ENCODE results near the gene EYA2. TPM values are rescaled to one million over a fixed set of nuclear protein-coding genes. Genes with fewer than 3 reads are reported as not detected.
"Not testable (repeated sequence)": the region's sequence is repeated elsewhere in the genome, so short reads cannot be mapped to it uniquely, and the experiment has no call there.

The EYA2 gene
- total RNA-seq, 3 donors from 2014 or later (not counting 1 experiment from before 2014, with no cell fraction given), result 0.30 TPM; not detected in 2

DNA sequence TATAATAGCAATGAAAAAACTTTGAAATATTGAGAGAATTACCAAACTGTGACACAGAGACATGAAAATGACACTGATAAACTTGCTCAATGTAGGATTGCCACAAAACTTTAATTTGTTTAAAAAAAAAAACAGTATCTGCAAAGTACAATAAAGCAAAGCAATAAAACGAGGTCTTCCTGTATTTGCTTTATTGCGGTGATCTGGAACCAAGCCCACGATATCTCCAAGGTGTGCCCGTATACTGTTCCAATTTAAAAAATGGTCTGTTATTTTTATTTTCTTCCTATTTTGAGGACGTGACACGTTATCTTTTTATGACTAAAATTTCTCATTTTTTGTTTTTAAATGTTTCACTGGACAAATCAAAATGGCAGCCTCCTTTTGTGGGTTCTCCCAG is 25.5 kb downstream of the EYA2 start:
- H3K36me3 ChIP-seq (ENCODE audit: control insufficient read depth, insufficient read depth, low read length), result no peaks in the 10 kb centered on the region
- intact Hi-C loops (cut with micrococcal nuclease), result no loop called here
- TF ChIP-seq, protein P1, sequence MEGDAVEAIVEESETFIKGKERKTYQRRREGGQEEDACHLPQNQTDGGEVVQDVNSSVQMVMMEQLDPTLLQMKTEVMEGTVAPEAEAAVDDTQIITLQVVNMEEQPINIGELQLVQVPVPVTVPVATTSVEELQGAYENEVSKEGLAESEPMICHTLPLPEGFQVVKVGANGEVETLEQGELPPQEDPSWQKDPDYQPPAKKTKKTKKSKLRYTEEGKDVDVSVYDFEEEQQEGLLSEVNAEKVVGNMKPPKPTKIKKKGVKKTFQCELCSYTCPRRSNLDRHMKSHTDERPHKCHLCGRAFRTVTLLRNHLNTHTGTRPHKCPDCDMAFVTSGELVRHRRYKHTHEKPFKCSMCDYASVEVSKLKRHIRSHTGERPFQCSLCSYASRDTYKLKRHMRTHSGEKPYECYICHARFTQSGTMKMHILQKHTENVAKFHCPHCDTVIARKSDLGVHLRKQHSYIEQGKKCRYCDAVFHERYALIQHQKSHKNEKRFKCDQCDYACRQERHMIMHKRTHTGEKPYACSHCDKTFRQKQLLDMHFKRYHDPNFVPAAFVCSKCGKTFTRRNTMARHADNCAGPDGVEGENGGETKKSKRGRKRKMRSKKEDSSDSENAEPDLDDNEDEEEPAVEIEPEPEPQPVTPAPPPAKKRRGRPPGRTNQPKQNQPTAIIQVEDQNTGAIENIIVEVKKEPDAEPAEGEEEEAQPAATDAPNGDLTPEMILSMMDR (IDR thresholded peaks at IDR 0.05), result no peak
- H3K4me1 ChIP-seq (ENCODE audit: control insufficient read depth, insufficient read depth, low read length), result no peaks in the 10 kb centered on the region
- Mint-ChIP-seq H3K27ac (no peak overlapping the region), H3K9me3 (no peaks in the 10 kb centered on the region), H3K27me3 (ENCODE audit: low read depth in 2 of 2) (peaks cover 8 to 22% of the 10 kb centered on the region in 2 donors), H3K4me3 (no peak overlapping the region), H3K36me3 (no peaks in the 10 kb centered on the region), H3K4me1 (no peaks in the 10 kb centered on the region)
- no peaks in the 10 kb centered on the region for H3K9me3 ChIP-seq (ENCODE audit: control insufficient read depth, insufficient read depth, low read length)
- H3K27me3 ChIP-seq (ENCODE audit: control insufficient read depth, insufficient read depth, low read length), result no peaks in the 10 kb centered on the region
- WGBS (ENCODE audit: insufficient coverage), result 87% methylated on average over 6 of the region's 6 CpGs
- ATAC-seq (no peak), DNase-seq (no peak)
- H3K4me3 ChIP-seq (ENCODE audit: low read length), result no peak overlapping the region
- H3K27ac ChIP-seq (ENCODE audit: low read length), result no peak overlapping the region

- H3K4me1 ChIP-seq (ENCODE audit: control insufficient read depth, insufficient read depth, low read length); H3K27me3 ChIP-seq (ENCODE audit: control insufficient read depth, insufficient read depth, low read length); H3K9me3 Mint-ChIP-seq; H3K36me3 Mint-ChIP-seq; ATAC-seq; H3K36me3 ChIP-seq (ENCODE audit: control insufficient read depth, insufficient read depth, low read length); H3K4me3 ChIP-seq (ENCODE audit: low read length); H3K4me1 Mint-ChIP-seq; H3K4me3 Mint-ChIP-seq; H3K27ac ChIP-seq (ENCODE audit: low read length); intact Hi-C loops (cut with micrococcal nuclease); H3K9me3 ChIP-seq (ENCODE audit: control insufficient read depth, insufficient read depth, low read length); H3K27ac Mint-ChIP-seq; DNase-seq: not testable (repeated sequence)
- 91% methylated on average over 9 of the region's 9 CpGs for WGBS (ENCODE audit: insufficient coverage)
- peaks cover 4 to 30% of the 10 kb centered on the region in 2 donors for H3K27me3 Mint-ChIP-seq (ENCODE audit: low read depth in 2 of 2)
These were observed 28.2 kb downstream of the EYA2 start for GRCh38 chr20:46922841-46923240.

DNA sequence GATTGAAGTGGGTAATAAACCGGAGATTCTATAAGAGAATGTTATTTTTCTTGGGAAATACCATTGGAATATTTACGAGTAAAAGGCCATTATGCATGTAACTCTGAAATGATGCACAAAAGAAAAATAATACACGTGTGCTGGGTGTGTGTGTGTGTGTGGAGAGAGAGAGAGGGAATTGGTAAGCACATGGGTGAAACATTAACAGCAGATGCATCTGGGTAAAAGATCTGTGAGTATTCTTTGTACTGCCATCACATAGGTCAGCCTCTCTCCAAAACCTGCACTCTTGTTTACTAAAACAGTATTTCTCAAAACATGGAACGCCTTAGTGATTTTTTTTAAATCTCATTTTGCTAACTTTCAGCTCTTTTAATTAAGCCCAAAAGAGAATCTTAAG is 28.9 kb downstream of the EYA2 start:
- no peak overlapping the region for H3K4me3 Mint-ChIP-seq
- ATAC-seq (no peak), DNase-seq (no peak)
- Histone ChIP-seq H3K36me3 (ENCODE audit: control insufficient read depth, insufficient read depth, low read length) (no peaks in the 10 kb centered on the region), H3K4me3 (ENCODE audit: low read length) (no peak overlapping the region), H3K9me3 (ENCODE audit: control insufficient read depth, insufficient read depth, low read length) (no peaks in the 10 kb centered on the region), H3K27ac (ENCODE audit: low read length) (no peak overlapping the region), H3K4me1 (ENCODE audit: control insufficient read depth, insufficient read depth, low read length) (no peaks in the 10 kb centered on the region), H3K27me3 (ENCODE audit: control insufficient read depth, insufficient read depth, low read length) (no peaks in the 10 kb centered on the region)
- H3K27me3 Mint-ChIP-seq (ENCODE audit: low read depth in 2 of 2), result peaks cover 7 to 37% of the 10 kb centered on the region in 2 donors
- intact Hi-C loops (cut with micrococcal nuclease), result no loop called here
- H3K4me1 Mint-ChIP-seq, result no peaks in the 10 kb centered on the region
- 78% methylated on average over 3 of the region's 4 CpGs for WGBS (ENCODE audit: insufficient coverage)
- no peak overlapping the region for H3K27ac Mint-ChIP-seq
- TF ChIP-seq, protein P1 (IDR thresholded peaks at IDR 0.05), result no peak
- H3K9me3 Mint-ChIP-seq, result no peaks in the 10 kb centered on the region
- H3K36me3 Mint-ChIP-seq, result no peaks in the 10 kb centered on the region

- H3K9me3 Mint-ChIP-seq, result no peaks in the 10 kb centered on the region
- peaks cover 5 to 41% of the 10 kb centered on the region in 2 donors for H3K27me3 Mint-ChIP-seq (ENCODE audit: low read depth in 2 of 2)
- Histone ChIP-seq H3K9me3 (ENCODE audit: control insufficient read depth, insufficient read depth, low read length) (no peaks in the 10 kb centered on the region), H3K27me3 (ENCODE audit: control insufficient read depth, insufficient read depth, low read length) (no peaks in the 10 kb centered on the region), H3K27ac (ENCODE audit: low read length) (no peak overlapping the region), H3K4me3 (ENCODE audit: low read length) (no peak overlapping the region), H3K36me3 (ENCODE audit: control insufficient read depth, insufficient read depth, low read length) (no peaks in the 10 kb centered on the region), H3K4me1 (ENCODE audit: control insufficient read depth, insufficient read depth, low read length) (no peaks in the 10 kb centered on the region)
- H3K4me3 Mint-ChIP-seq, result no peak overlapping the region
- 58% methylated on average over 12 of the region's 12 CpGs for WGBS (ENCODE audit: insufficient coverage)
- H3K36me3 Mint-ChIP-seq, result no peaks in the 10 kb centered on the region
- H3K27ac Mint-ChIP-seq, result no peak overlapping the region
- H3K4me1 Mint-ChIP-seq, result no peaks in the 10 kb centered on the region
- TF ChIP-seq, protein P1 (IDR thresholded peaks at IDR 0.05), result no peak
- ATAC-seq (no peak), DNase-seq (no peak)
- intact Hi-C loops (cut with micrococcal nuclease), result no loop called here
These were observed 34.0 kb downstream of the EYA2 start for GRCh38 chr20:46928580-46929132.

All from natural killer cell (primary cell).